ENCODE data around the gene STK25.
"Not testable (repeated sequence)": the region's sequence is repeated elsewhere in the genome, so short reads cannot be mapped to it uniquely, and the experiment has no call there.

The STK25 gene

GRCh38 chr2:241461693-241462677 lies 46.4 kb downstream of the STK25 start:
- no peak for DNase-seq

- no peak for DNase-seq
Observed at GRCh38 chr2:241460631-241461030, 47.8 kb downstream of the STK25 start.

- DNase-seq, result no peak
Observed at GRCh38 chr2:241459520-241459919, 48.9 kb downstream of the STK25 start.

- DNase-seq, result no peak
Observed at GRCh38 chr2:241458687-241459086, 49.7 kb downstream of the STK25 start.

GRCh38 chr2:241456546-241456945 lies 51.8 kb downstream of the STK25 start:
- no peak for DNase-seq

DNA sequence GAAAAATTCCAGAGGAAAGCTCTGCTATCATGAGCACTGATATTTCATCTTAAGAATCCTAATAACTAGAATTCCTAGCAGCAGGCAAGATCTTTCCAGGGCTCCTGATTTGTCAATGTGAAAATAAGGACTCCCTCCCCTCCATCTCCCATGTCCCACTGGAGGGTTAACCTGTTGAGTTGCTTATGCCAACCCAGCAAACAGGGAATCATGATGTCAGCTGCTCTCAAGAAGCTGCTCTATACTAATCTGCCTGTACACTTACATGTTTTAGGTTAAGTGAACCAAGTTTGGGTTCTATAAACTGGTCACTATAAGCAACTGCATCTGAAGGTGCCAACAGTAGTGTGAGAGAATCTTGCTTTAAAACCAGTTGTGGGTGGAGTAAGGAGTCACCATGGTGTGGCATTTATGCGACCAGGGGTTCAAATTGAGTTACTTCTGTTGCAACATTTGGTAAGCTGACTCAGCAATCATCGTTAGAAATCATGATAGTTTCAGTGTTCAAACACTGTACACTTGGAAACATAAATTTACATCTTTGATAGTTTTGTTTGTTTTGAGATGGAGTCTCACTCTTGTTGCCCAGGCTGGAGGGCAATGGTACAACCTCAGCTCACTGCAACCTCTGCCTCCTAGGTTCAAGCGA lies 53.4 kb downstream of the STK25 start:
- no peak for DNase-seq

- not testable (repeated sequence) for DNase-seq
Observed at GRCh38 chr2:241453919-241454318, 54.5 kb downstream of the STK25 start.

GRCh38 chr2:241451840-241452506 lies 56.4 kb downstream of the STK25 start:
- DNase-seq, result no peak

- not testable (repeated sequence) for DNase-seq
Observed at GRCh38 chr2:241450092-241450491, 58.3 kb downstream of the STK25 start.

- DNase-seq, result no peak
Observed at GRCh38 chr2:241445426-241445825, 63.0 kb downstream of the STK25 start.

- DNase-seq, result no peak
Observed at GRCh38 chr2:241443486-241444223, 64.7 kb downstream of the STK25 start.
